HepG2 (cell line): ENCODE data around the gene WNT6. TPM values are rescaled to one million over a fixed set of nuclear protein-coding genes. Genes with fewer than 3 reads are reported as not detected.

Experiments
- CERS6 ChIP-seq: sonication (generic); formaldehyde crosslinking; IDR thresholded peaks from 2 replicates; pipeline ENCODE4 v1.5.0; 2020; ENCODE audit warnings: missing genetic modification reagents
- EEA1 ChIP-seq: sonication (generic); formaldehyde crosslinking; IDR thresholded peaks from 2 replicates; pipeline ENCODE4 v1.5.1; 2020; ENCODE audit warnings: mild to moderate bottlenecking, missing genetic modification reagents, borderline replicate concordance
- KAT7 ChIP-seq: IDR thresholded peaks from 2 replicates; pipeline ENCODE4 v1.6.1; 2018; ENCODE audit warnings: borderline replicate concordance, missing compliant biosample characterization
- RBFOX2 ChIP-seq: fragments of 200-400 bp; formaldehyde crosslinking; IDR thresholded peaks from 2 replicates; pipeline ENCODE4 v1.6.1; 2017; ENCODE audit warnings: low read depth, mild to moderate bottlenecking, low read length
- SRSF9 ChIP-seq: fragments of 200-400 bp; formaldehyde crosslinking; IDR thresholded peaks from 2 replicates; pipeline ENCODE4 v1.6.1; 2018; ENCODE audit warnings: borderline replicate concordance, mild to moderate bottlenecking, low read depth, low read length; ENCODE audit not compliant: insufficient read depth, poor library complexity, severe bottlenecking
- TCF7L2 ChIP-seq: IDR thresholded peaks from 2 replicates; pipeline ENCODE4 v1.6.1; 2011; ENCODE audit warnings: mild to moderate bottlenecking, low read depth, low read length, moderate library complexity
- TRIM24 ChIP-seq: sonication (generic); formaldehyde crosslinking; IDR thresholded peaks from 2 replicates; pipeline ENCODE4 v1.8.0; 2022; ENCODE audit warnings: mild to moderate bottlenecking, missing genetic modification reagents
- ZBTB20 ChIP-seq: sonication (generic); formaldehyde crosslinking; IDR thresholded peaks from 2 replicates; pipeline ENCODE4 v1.8.1; 2023; ENCODE audit warnings: missing genetic modification reagents, low read depth, mild to moderate bottlenecking, borderline replicate concordance
- ZNF180 ChIP-seq: sonication (generic); formaldehyde crosslinking; IDR thresholded peaks from 2 replicates; pipeline ENCODE4 v1.4.0; 2020; ENCODE audit warnings: low read depth, missing genetic modification reagents, borderline replicate concordance
- ZNF296 ChIP-seq: sonication (generic); formaldehyde crosslinking; conservative IDR thresholded peaks from 2 replicates; pipeline ENCODE4 v1.5.0; 2020; ENCODE audit warnings: mild to moderate bottlenecking, missing genetic modification reagents
- ZNF354B ChIP-seq: sonication (generic); formaldehyde crosslinking; IDR thresholded peaks from 2 replicates; pipeline ENCODE4 v1.8.0; 2022; ENCODE audit warnings: mild to moderate bottlenecking, missing genetic modification reagents
- polyA plus RNA-seq, 8 experiments: library from polyadenylated mRNA; depleted of rRNA in 3 of 8; stranded (reverse) in 7 of 8; unstranded in 1 of 8; fragments of >200 nt; fragmentation: Illumina TruSeq in 4 of 8; extraction: Trizol in 4 of 8; gene quantifications; 2 replicates each; pipeline versions ENCODE4 v1.2.1 to v1.2.3, GENCODE V29; 2011 to 2016; ENCODE audit warnings: low read depth in 4 of 8, missing spikeins in 1 of 8, mixed read lengths in 1 of 8; ENCODE audit not compliant: insufficient read depth in 1 of 8
- total RNA-seq, 5 experiments: library from RNA; depleted of rRNA; stranded (reverse); fragments of >200 nt; fragmentation: Illumina TruSeq; extraction: Trizol; gene quantifications; 2 replicates each; pipeline ENCODE4 v1.2.3, GENCODE V29; 2016; ENCODE audit warnings: low read depth in 1 of 5
- TF ChIP-seq, protein P1 (sequence below): sonication (generic); formaldehyde crosslinking; IDR thresholded peaks from 2 replicates; pipeline ENCODE4 v1.4.0; 2020; ENCODE audit warnings: missing genetic modification reagents, borderline replicate concordance
- TF ChIP-seq, protein P2 (sequence below): sonication (generic); formaldehyde crosslinking; IDR thresholded peaks from 2 replicates; pipeline ENCODE4 v1.5.0; 2020; ENCODE audit warnings: missing genetic modification reagents, mild to moderate bottlenecking, borderline replicate concordance
- TF ChIP-seq, protein P3 (sequence below): sonication (generic); formaldehyde crosslinking; IDR thresholded peaks from 2 replicates; pipeline ENCODE4 v1.4.0; 2020; ENCODE audit warnings: missing genetic modification reagents, mild to moderate bottlenecking, borderline replicate concordance
- TF ChIP-seq, protein P4 (sequence below): sonication (generic); formaldehyde crosslinking; IDR thresholded peaks from 2 replicates; pipeline ENCODE4 v1.4.0; 2020; ENCODE audit warnings: missing genetic modification reagents, borderline replicate concordance

The WNT6 gene
- total and polyA plus RNA-seq, 2 of the 13 experiments (the other 11 are each of a cell fraction or from before 2014, with no cell fraction given): 0.20 TPM; not detected in 1

GRCh38 chr2:218892693-218893348 lies 33.2 kb downstream of the WNT6 start (continued):
- TF ChIP-seq, protein P1, sequence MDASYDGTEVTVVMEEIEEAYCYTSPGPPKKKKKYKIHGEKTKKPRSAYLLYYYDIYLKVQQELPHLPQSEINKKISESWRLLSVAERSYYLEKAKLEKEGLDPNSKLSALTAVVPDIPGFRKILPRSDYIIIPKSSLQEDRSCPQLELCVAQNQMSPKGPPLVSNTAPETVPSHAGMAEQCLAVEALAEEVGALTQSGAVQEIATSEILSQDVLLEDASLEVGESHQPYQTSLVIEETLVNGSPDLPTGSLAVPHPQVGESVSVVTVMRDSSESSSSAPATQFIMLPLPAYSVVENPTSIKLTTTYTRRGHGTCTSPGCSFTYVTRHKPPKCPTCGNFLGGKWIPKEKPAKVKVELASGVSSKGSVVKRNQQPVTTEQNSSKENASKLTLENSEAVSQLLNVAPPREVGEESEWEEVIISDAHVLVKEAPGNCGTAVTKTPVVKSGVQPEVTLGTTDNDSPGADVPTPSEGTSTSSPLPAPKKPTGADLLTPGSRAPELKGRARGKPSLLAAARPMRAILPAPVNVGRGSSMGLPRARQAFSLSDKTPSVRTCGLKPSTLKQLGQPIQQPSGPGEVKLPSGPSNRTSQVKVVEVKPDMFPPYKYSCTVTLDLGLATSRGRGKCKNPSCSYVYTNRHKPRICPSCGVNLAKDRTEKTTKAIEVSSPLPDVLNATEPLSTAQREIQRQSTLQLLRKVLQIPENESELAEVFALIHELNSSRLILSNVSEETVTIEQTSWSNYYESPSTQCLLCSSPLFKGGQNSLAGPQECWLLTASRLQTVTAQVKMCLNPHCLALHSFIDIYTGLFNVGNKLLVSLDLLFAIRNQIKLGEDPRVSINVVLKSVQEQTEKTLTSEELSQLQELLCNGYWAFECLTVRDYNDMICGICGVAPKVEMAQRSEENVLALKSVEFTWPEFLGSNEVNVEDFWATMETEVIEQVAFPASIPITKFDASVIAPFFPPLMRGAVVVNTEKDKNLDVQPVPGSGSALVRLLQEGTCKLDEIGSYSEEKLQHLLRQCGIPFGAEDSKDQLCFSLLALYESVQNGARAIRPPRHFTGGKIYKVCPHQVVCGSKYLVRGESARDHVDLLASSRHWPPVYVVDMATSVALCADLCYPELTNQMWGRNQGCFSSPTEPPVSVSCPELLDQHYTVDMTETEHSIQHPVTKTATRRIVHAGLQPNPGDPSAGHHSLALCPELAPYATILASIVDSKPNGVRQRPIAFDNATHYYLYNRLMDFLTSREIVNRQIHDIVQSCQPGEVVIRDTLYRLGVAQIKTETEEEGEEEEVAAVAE: no peak
- no peak for TF ChIP-seq TCF7L2
- no peak for TF ChIP-seq ZNF296 (CRISPR knock-in tag)
- TF ChIP-seq, protein P2, sequence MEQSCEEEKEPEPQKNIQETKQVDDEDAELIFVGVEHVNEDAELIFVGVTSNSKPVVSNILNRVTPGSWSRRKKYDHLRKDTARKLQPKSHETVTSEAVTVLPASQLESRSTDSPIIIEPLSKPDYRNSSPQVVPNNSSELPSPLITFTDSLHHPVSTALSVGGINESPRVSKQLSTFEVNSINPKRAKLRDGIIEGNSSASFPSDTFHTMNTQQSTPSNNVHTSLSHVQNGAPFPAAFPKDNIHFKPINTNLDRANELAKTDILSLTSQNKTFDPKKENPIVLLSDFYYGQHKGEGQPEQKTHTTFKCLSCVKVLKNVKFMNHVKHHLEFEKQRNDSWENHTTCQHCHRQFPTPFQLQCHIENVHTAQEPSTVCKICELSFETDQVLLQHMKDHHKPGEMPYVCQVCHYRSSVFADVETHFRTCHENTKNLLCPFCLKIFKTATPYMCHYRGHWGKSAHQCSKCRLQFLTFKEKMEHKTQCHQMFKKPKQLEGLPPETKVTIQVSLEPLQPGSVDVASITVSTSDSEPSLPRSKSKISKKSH (CRISPR knock-in tag): no peak
- no peak for TF ChIP-seq KAT7 (CRISPR knock-in tag)
- TF ChIP-seq SRSF9: no peak
- TF ChIP-seq ZBTB20 (CRISPR knock-in tag): no peak
- 0 out of 2 replicates have a peak, but pooled peaks have one; percentile 24 for TF ChIP-seq RBFOX2
- TF ChIP-seq, protein P3, sequence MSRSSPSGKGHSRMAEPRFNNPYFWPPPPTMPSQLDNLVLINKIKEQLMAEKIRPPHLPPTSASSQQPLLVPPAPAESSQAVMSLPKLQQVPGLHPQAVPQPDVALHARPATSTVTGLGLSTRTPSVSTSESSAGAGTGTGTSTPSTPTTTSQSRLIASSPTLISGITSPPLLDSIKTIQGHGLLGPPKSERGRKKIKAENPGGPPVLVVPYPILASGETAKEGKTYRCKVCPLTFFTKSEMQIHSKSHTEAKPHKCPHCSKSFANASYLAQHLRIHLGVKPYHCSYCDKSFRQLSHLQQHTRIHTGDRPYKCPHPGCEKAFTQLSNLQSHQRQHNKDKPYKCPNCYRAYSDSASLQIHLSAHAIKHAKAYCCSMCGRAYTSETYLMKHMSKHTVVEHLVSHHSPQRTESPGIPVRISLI (CRISPR knock-in tag): no peak; the same call in 1 of the 2 replicates
- TF ChIP-seq CERS6 (CRISPR knock-in tag): no peak
- peak; percentile 70; the same call in 1 of the 2 replicates for TF ChIP-seq EEA1 (CRISPR knock-in tag)
- TF ChIP-seq TRIM24: no peak
- TF ChIP-seq ZNF354B (CRISPR knock-in tag): no peak; the same call in 1 of the 2 replicates
- no peak for TF ChIP-seq ZNF180 (CRISPR knock-in tag)
- TF ChIP-seq, protein P4, sequence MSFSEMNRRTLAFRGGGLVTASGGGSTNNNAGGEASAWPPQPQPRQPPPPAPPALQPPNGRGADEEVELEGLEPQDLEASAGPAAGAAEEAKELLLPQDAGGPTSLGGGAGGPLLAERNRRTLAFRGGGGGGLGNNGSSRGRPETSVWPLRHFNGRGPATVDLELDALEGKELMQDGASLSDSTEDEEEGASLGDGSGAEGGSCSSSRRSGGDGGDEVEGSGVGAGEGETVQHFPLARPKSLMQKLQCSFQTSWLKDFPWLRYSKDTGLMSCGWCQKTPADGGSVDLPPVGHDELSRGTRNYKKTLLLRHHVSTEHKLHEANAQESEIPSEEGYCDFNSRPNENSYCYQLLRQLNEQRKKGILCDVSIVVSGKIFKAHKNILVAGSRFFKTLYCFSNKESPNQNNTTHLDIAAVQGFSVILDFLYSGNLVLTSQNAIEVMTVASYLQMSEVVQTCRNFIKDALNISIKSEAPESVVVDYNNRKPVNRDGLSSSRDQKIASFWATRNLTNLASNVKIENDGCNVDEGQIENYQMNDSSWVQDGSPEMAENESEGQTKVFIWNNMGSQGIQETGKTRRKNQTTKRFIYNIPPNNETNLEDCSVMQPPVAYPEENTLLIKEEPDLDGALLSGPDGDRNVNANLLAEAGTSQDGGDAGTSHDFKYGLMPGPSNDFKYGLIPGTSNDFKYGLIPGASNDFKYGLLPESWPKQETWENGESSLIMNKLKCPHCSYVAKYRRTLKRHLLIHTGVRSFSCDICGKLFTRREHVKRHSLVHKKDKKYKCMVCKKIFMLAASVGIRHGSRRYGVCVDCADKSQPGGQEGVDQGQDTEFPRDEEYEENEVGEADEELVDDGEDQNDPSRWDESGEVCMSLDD (CRISPR knock-in tag): no peak
